GM12878 (cell line): ENCODE measurements around the gene COPZ2. TPM values are rescaled to one million over a fixed set of nuclear protein-coding genes. Genes with fewer than 3 reads are reported as not detected.
A peak's percentile ranks its signal among the peaks of the same experiment; 100 is the strongest.

Experiments used
- CBX5 ChIP-seq: sonication (generic); IDR thresholded peaks from 2 replicates; pipeline ENCODE4 v1.6.1; 2016; ENCODE audit warnings: low read depth, moderate library complexity, mild to moderate bottlenecking, inconsistent platforms
- CHD1 ChIP-seq: IDR thresholded peaks from 2 replicates; pipeline ENCODE4 v1.6.1; 2012; ENCODE audit warnings: low read depth, low read length, improper control_type of control experiment
- E2F8 ChIP-seq: fragments of 450-650 bp; IDR thresholded peaks from 2 replicates; pipeline ENCODE4 v1.6.1; 2018; ENCODE audit warnings: mild to moderate bottlenecking, low read depth, moderate library complexity; ENCODE audit not compliant: partially characterized antibody
- EP300 ChIP-seq, 2 experiments: fragments of 150-350 bp in 1 of 2; IDR thresholded peaks; 2 replicates each; pipeline ENCODE4 v1.6.1; 2011 to 2012; ENCODE audit warnings: low read depth in 2 of 2, low read length in 2 of 2, borderline replicate concordance in 1 of 2, improper control_type of control experiment in 1 of 2, inconsistent platforms in 1 of 2; ENCODE audit not compliant: control insufficient read depth in 1 of 2
- FOXM1 ChIP-seq: IDR thresholded peaks from 2 replicates; pipeline ENCODE4 v1.6.1; 2012; ENCODE audit warnings: low read depth, mild to moderate bottlenecking, inconsistent platforms, low read length, moderate library complexity
- KDM1A ChIP-seq: fragments of 200-600 bp; sonication (generic); IDR thresholded peaks from 2 replicates; pipeline ENCODE4 v1.6.1; 2016; ENCODE audit warnings: borderline replicate concordance
- KLF5 ChIP-seq: fragments of 450-650 bp; IDR thresholded peaks from 2 replicates; pipeline ENCODE4 v1.6.1; 2014; ENCODE audit warnings: mild to moderate bottlenecking; ENCODE audit not compliant: partially characterized antibody
- LARP7 ChIP-seq: fragments of 450-650 bp; IDR thresholded peaks from 2 replicates; pipeline ENCODE4 v1.6.1; 2017; ENCODE audit warnings: mild to moderate bottlenecking
- NFYB ChIP-seq: IDR thresholded peaks from 2 replicates; pipeline ENCODE4 v1.6.1; 2011; ENCODE audit warnings: low read depth, mild to moderate bottlenecking, low read length, improper control_type of control experiment, moderate library complexity; ENCODE audit not compliant: insufficient read depth
- NR2C1 ChIP-seq: fragments of 450-650 bp; IDR thresholded peaks from 2 replicates; pipeline ENCODE4 v1.6.1; 2017; ENCODE audit warnings: antibody characterized with exemption, mild to moderate bottlenecking, moderate library complexity
- PAX8 ChIP-seq: fragments of 450-650 bp; IDR thresholded peaks from 2 replicates; pipeline ENCODE4 v1.6.1; 2017; ENCODE audit warnings: mild to moderate bottlenecking, moderate library complexity
- PML ChIP-seq: IDR thresholded peaks from 2 replicates; pipeline ENCODE4 v1.6.1; 2012; ENCODE audit warnings: low read length, inconsistent platforms
- POLR2A ChIP-seq: IDR thresholded peaks from 2 replicates; pipeline ENCODE4 v1.6.1; 2011; ENCODE audit warnings: low read depth, mild to moderate bottlenecking, low read length
- POLR2AphosphoS2 ChIP-seq: IDR thresholded peaks from 2 replicates; pipeline ENCODE4 v1.6.1; 2011; ENCODE audit warnings: low read depth, mild to moderate bottlenecking, low read length, improper control_type of control experiment, moderate library complexity
- RAD21 ChIP-seq: IDR thresholded peaks from 2 replicates; pipeline ENCODE4 v1.6.1; 2011; ENCODE audit warnings: mild to moderate bottlenecking, low read depth, low read length, moderate library complexity; ENCODE audit not compliant: insufficient read depth
- REST ChIP-seq: IDR thresholded peaks from 2 replicates; pipeline ENCODE4 v1.6.1; 2012; ENCODE audit warnings: mild to moderate bottlenecking, low read depth, low read length
- SKIL ChIP-seq: fragments of 450-650 bp; IDR thresholded peaks from 2 replicates; pipeline ENCODE4 v1.6.1; 2017; ENCODE audit warnings: mild to moderate bottlenecking, low read depth, inconsistent platforms; ENCODE audit not compliant: poor library complexity, severe bottlenecking
- SMAD5 ChIP-seq: IDR thresholded peaks from 2 replicates; pipeline ENCODE4 v1.6.1; 2016; ENCODE audit warnings: antibody characterized with exemption, low read depth
- SRF ChIP-seq, 2 experiments: IDR thresholded peaks; 2 replicates each; pipeline ENCODE4 v1.6.1; 2011; ENCODE audit warnings: low read depth in 2 of 2, low read length in 2 of 2, mild to moderate bottlenecking in 1 of 2, moderate library complexity in 1 of 2
- TAF1 ChIP-seq: IDR thresholded peaks from 2 replicates; pipeline ENCODE4 v1.6.1; 2011; ENCODE audit warnings: mild to moderate bottlenecking, low read depth, low read length, borderline replicate concordance
- TCF12 ChIP-seq: IDR thresholded peaks from 2 replicates; pipeline ENCODE4 v1.6.1; 2011; ENCODE audit warnings: low read depth, mild to moderate bottlenecking, low read length
- ZBED1 ChIP-seq: IDR thresholded peaks from 2 replicates; pipeline ENCODE4 v1.6.1; 2016; ENCODE audit warnings: borderline replicate concordance
- ZNF217 ChIP-seq: fragments of 450-650 bp; IDR thresholded peaks from 2 replicates; pipeline ENCODE4 v1.6.1; 2017; ENCODE audit warnings: antibody characterized with exemption, mild to moderate bottlenecking
- polyA plus RNA-seq, 11 experiments: library from polyadenylated mRNA; depleted of rRNA in 4 of 11; unstranded in 6 of 11; stranded (reverse) in 5 of 11; fragments of >200 nt; fragmentation: Nextera tagmentation in 4 of 11; fragmentation: Illumina TruSeq in 1 of 11; extraction: Ambion mirVana in 4 of 11; extraction: Trizol in 1 of 11; gene quantifications; 1 replicate in 1 of 11; 2 replicates in 10 of 11; pipeline versions ENCODE4 v1.2.1 to v1.2.3, GENCODE V29; 2011 to 2016; ENCODE audit warnings: inconsistent platforms in 2 of 11, missing spikeins in 2 of 11, low read depth in 1 of 11
- total RNA-seq, 4 experiments: library from RNA; depleted of rRNA in 3 of 4; stranded (reverse); fragments of >200 nt in 3 of 4; fragmentation: Illumina TruSeq in 1 of 4; extraction: Trizol in 1 of 4; gene quantifications; 2 replicates each; pipeline versions ENCODE4 v1.2.1 to v1.2.3, GENCODE V29; 2013 to 2021

The COPZ2 gene
- total and polyA plus RNA-seq, 10 of the 15 experiments (the other 5 are each of a cell fraction or from before 2014, with no cell fraction given), result 0.20 to 4.3 (median 2.6) TPM

- TF ChIP-seq SKIL (no peak), EP300 (IDR thresholded peaks at IDR 0.05; ENCODE audit: borderline replicate concordance in 1 of 2, control insufficient read depth in 1 of 2, low read depth in 2 of 2, low read length in 2 of 2) (no peak), ZBED1 (no peak), SMAD5 (no peak), REST (no peak), CBX5 (no peak), TCF12 (no peak), LARP7 (peak; percentile 70; the same call in 1 of the 2 replicates), ZNF217 (no peak), TAF1 (no peak), FOXM1 (no peak), NFYB (no peak), POLR2AphosphoS2 (no peak), RAD21 (peak; percentile 80), E2F8 (no peak), KDM1A (no peak), SRF (IDR thresholded peaks at IDR 0.05; ENCODE audit: low read depth in 2 of 2, low read length in 2 of 2) (no peak), KLF5 (no peak), NR2C1 (no peak), CHD1 (no peak), PAX8 (no peak), POLR2A (no peak), PML (no peak)
Observed at GRCh38 chr17:48026502-48027321, 10.9 kb downstream of the COPZ2 start (continued).
